GM23248 (cell line): ENCODE measurements around the gene GPX4.

Experiments used
- EZH2 ChIP-seq: fragments of 200-600 bp; sonication (generic); IDR thresholded peaks from 2 replicates; pipeline ENCODE4 v1.6.1; 2018; ENCODE audit warnings: antibody characterized with exemption, mild to moderate bottlenecking; ENCODE audit not compliant: insufficient read depth, poor library complexity, severe bottlenecking
- EZH2phosphoT487 ChIP-seq: fragments of 200-600 bp; sonication (generic); IDR thresholded peaks from 2 replicates; pipeline ENCODE4 v1.6.1; 2018; ENCODE audit warnings: antibody characterized with exemption, moderate library complexity, mild to moderate bottlenecking, low read depth; ENCODE audit not compliant: insufficient read depth

- no peak for TF ChIP-seq EZH2
- TF ChIP-seq EZH2phosphoT487: no peak
Observed at GRCh38 chr19:1082928-1083816, 20.6 kb upstream of the GPX4 start.
